DMS153 treated with DMSO at 0.1 percent for 48 hours (cell line): ENCODE data around the gene CNTNAP2.
"Not testable (repeated sequence)": the region's sequence is repeated elsewhere in the genome, so short reads cannot be mapped to it uniquely, and the experiment has no call there.

Source experiments
- DNase-seq: peaks from one replicate; lab custom pipeline; 2025; ENCODE audit not compliant: unreplicated experiment; lab: John Stamatoyannopoulos, UW

The CNTNAP2 gene

GRCh38 chr7:147593271-147594057 lies 1476.9 kb downstream of the CNTNAP2 start:
- DNase-seq: no peak

GRCh38 chr7:147595042-147595441 lies 1478.4 kb downstream of the CNTNAP2 start:
- no peak for DNase-seq

GRCh38 chr7:147598687-147599086 lies 1482.1 kb downstream of the CNTNAP2 start:
- DNase-seq: not testable (repeated sequence)

DNA sequence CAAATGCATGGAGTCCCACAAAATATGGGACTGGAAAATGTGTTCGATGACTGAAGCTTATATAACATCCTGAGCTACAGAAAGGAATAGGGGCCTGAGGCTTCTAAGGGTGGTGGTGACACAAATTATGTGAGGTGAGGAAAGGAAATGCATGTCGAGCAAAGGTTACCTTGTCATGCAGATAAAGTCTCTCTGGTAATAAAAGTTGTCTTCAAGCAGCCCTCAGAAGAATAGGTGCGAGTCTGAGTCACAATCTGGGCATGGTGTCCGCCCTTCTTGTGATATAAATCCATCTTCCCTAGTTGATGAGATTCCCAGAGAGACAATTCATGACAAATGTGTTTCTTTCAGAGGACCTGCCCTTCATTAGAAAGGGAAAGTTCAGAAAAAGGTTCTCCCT lies 1488.7 kb downstream of the CNTNAP2 start:
- no peak for DNase-seq

DNA sequence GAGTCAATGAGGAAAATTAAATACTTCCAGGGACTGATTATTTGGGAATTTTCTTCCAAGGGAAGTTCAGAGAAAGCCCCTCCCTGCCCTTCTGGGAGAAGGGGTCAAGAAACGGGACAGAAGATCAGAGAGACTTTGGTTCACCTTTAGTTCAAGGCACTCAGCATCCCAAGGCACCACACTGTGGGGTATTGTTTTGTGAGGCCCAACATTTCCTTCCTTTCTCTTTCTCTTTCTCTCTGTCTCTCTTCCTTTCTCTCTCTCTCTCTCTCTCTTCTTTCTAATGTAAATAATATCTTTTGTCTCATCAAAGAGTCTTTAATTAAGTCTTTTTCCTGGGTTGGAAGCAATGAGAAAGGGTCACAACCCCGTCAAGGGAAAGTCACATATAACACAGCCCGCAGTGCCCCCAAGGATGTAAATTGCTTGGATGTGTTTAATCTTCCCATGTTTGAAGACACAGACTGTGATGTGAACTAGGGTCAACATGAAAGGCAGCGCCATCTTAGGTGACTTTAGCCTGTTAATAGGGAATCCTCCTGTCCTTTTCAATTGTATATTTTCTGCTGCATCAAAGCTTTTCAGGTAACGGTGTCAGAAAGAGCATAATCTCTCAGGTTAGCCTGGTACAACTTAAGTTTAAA lies 1490.7 kb downstream of the CNTNAP2 start:
- DNase-seq: no peak

DNA sequence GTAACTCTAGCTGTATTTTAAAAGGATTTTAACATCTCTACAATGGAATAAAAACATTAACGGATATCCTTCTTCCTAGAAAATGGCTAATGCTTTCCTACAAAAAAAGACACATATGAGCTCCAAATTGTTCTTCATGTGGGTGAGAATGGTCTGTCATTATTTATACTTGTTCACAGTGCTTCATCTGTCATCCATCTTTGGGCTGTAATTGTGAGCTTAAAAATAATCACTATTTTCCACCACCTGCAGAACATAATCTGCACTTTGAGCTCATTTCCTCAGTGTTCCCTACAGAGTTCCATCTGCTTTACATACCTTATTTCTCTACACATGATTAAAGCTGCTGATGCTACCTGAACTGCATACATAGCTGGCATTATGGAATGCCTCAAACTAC lies 1494.8 kb downstream of the CNTNAP2 start:
- DNase-seq: no peak

GRCh38 chr7:147635288-147635687 lies 1518.7 kb downstream of the CNTNAP2 start:
- no peak for DNase-seq

DNA sequence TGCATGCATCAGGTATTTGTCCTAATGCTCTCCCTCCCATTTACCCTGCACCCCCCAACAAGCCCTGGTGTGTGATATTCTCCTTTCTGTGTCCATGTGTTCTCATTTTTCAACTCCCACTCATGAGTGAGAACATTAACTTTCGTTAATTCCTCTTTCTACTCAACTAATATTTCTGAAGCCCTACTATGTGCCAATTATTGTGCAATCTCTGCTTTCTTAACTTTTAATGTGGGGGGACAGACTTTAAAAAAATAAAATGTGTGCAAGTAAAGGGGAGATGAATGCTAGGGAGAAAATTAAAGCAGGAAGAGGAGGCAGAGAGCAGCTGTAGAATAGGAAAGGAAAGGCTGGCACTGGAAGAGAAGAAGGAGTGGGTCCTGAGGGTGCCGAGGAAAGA lies 1520.0 kb downstream of the CNTNAP2 start:
- DNase-seq: no peak

GRCh38 chr7:147638566-147638965 lies 1522.0 kb downstream of the CNTNAP2 start:
- no peak for DNase-seq

- no peak for DNase-seq
These were observed 1522.4 kb downstream of the CNTNAP2 start for GRCh38 chr7:147639037-147639436.

GRCh38 chr7:147639751-147640150 lies 1523.2 kb downstream of the CNTNAP2 start:
- no peak for DNase-seq

- DNase-seq: no peak
These were observed 1524.2 kb downstream of the CNTNAP2 start for GRCh38 chr7:147640821-147641220.

- no peak for DNase-seq
These were observed 1530.0 kb downstream of the CNTNAP2 start for GRCh38 chr7:147646568-147646967.

DNA sequence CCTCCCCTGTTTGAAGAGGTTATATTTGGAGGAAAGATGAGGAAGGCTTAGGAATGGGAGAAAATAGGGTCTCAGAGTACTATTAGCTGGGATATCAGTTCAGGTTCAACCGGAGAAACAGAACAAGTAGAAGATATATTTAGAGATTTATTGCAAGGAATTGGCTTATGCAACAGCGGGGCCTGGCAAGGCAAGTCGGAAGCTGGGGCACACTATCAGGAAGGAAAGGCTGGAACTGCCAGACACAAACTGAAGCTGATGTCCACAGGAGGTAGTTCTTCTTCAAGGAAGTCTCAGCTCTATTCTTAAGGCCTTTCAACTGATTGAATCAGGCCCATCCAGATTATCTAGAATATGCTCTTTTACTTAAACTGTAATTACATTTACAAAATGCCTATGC lies 1534.4 kb downstream of the CNTNAP2 start:
- no peak for DNase-seq

- no peak for DNase-seq
These were observed 1535.0 kb downstream of the CNTNAP2 start for GRCh38 chr7:147651601-147652000.

DNA sequence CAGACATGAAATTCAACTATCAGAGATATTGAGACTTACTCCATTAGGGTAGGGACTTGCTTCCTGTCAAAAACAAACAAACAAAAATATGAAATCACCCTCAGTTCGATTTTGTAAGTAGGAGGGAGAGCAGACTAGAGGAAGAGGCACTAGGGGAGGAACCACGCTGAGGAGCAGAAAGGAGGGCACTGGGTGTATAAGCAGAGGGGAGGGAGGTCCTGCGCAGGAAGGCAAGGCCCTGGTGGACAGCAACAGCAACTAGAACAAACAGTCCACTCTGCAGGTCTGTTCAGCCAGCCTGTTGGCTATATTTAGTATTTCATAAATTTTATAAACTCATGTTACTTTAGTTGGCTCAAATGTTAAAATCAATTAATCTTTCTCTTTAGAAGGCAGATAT lies 1536.9 kb downstream of the CNTNAP2 start:
- DNase-seq: no peak

DNA sequence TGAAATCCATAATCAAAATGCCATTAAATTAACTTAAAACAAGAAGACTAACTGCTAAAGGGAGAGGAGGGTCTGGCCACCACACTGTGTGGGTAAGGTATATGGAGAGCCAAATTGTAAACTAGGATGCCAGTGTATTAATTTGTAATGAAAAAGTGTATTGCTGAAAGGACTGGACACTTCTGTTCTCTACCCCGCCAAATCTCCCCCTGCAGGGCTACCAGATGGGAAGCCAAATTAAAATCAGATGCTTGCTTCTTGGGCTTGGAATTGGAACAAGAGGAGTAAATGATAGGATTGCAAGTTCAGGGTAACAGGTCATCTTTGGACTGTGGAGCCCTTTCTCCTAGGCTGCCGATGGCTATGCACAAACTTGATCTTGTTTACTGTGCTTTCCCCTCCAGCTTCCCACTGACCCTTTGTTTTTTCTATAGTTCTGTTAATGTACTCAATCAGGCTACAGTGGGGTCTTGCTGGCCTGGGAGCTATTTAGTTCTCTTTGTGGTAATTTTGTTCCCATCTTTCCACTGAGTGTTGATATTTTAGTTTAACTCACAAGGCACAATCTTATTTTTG lies 1541.9 kb downstream of the CNTNAP2 start:
- no peak for DNase-seq

- DNase-seq: no peak
These were observed 1542.7 kb downstream of the CNTNAP2 start for GRCh38 chr7:147659036-147659995.

GRCh38 chr7:147664541-147664940 lies 1547.9 kb downstream of the CNTNAP2 start:
- no peak for DNase-seq

- DNase-seq: no peak
These were observed 1554.2 kb downstream of the CNTNAP2 start for GRCh38 chr7:147670759-147671158.

DNA sequence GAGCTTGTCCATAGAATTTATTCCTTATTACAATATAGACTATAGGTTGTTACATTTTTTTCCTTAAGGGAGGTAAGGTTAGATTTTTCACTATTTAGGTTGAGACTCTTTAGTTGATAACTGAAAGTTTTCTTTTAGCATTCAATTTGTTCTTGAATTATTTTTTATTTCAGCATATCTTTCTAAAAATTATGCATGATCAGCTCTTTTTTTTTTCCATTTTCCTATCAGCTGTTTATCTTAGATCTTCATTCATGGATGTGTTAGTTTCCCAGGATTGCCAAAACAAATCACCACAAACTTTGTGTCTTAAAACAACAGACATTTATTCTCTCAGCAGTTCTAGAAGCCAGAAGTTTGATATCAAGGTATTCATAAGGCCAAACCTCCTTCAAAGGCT lies 1558.1 kb downstream of the CNTNAP2 start:
- DNase-seq: no peak
